PC-3 (cell line): ENCODE measurements around the gene PACRG. TPM values are rescaled to one million over a fixed set of nuclear protein-coding genes. Genes with fewer than 3 reads are reported as not detected.

ENCODE experiments used
- ATAC-seq: fragments of 200-7000 bp; cut with Tn5 transposase; 2 replicates; pipeline ENCODE4 v1.9.1; 2020; ENCODE audit warnings: mild to moderate bottlenecking, moderate library complexity
- BruUV-seq: library from RNA; stranded (reverse); fragments of 400-500 nt; replicated peaks from 2 replicates; lab custom pipeline; 2021; lab: Mats Ljungman, UMichigan
- CTCF ChIA-PET: fragments of 300-600 bp; sonication (Branson Sonifier 250); formaldehyde crosslinking; loops from one replicate; lab custom pipeline; 2022; ENCODE audit warnings: antibody characterized with exemption; lab: Charles Lee
- POLR2A ChIA-PET: fragments of 300-600 bp; sonication (Branson Sonifier 250); formaldehyde crosslinking; loops from one replicate; lab custom pipeline; 2022; ENCODE audit warnings: antibody characterized with exemption; ENCODE audit not compliant: unreplicated experiment; lab: Charles Lee
- DNase-seq: peaks from one replicate; pipeline ENCODE4 v3.0.0-alpha.2; 2015
- H2AFZ ChIP-seq: fragments of 300-600 bp; sonication (generic); 2 replicates; pipeline ENCODE4 v1.6.0; 2016; ENCODE audit warnings: antibody characterized with exemption, low read length
- H3F3A ChIP-seq: fragments of 300-600 bp; sonication (generic); one replicate; pipeline ENCODE4 v1.6.0; 2017; ENCODE audit warnings: antibody characterized with exemption, low read length, control low read depth, mild to moderate bottlenecking; ENCODE audit not compliant: unreplicated experiment
- H3K27ac ChIP-seq: fragments of 300-600 bp; sonication (generic); 2 replicates; pipeline ENCODE4 v1.5.1; 2016; ENCODE audit warnings: mild to moderate bottlenecking, low read length
- H3K27me3 ChIP-seq: fragments of 300-600 bp; sonication (generic); 2 replicates; pipeline ENCODE4 v1.6.1; 2016; ENCODE audit warnings: low read length, mixed read lengths
- H3K36me3 ChIP-seq: fragments of 300-600 bp; sonication (generic); 2 replicates; pipeline ENCODE4 v1.6.1; 2016; ENCODE audit warnings: low read depth, mixed run types, low read length, mixed read lengths
- H3K4me1 ChIP-seq: fragments of 300-600 bp; sonication (generic); 2 replicates; pipeline ENCODE4 v1.5.1; 2016; ENCODE audit warnings: low read length; ENCODE audit not compliant: insufficient read depth
- H3K4me2 ChIP-seq: fragments of 300-600 bp; sonication (generic); 2 replicates; pipeline ENCODE4 v1.6.0; 2016; ENCODE audit warnings: low read length
- H3K4me3 ChIP-seq: fragments of 300-600 bp; sonication (generic); 2 replicates; pipeline ENCODE4 v1.5.1; 2016; ENCODE audit warnings: mild to moderate bottlenecking, low read length, mixed read lengths
- H3K79me2 ChIP-seq: fragments of 300-600 bp; sonication (generic); 2 replicates; pipeline ENCODE4 v1.6.1; 2017; ENCODE audit warnings: low read length, mixed read lengths
- H3K9ac ChIP-seq: fragments of 300-600 bp; sonication (generic); 2 replicates; pipeline ENCODE4 v1.6.0; 2016; ENCODE audit warnings: mild to moderate bottlenecking, low read length
- H3K9me2 ChIP-seq: fragments of 300-600 bp; sonication (generic); replicated peaks from 2 replicates; pipeline ENCODE4 v1.6.1; 2016; ENCODE audit warnings: mixed run types, low read length, mixed read lengths
- H3K9me3 ChIP-seq: fragments of 300-600 bp; sonication (generic); 2 replicates; pipeline ENCODE4 v1.6.1; 2016; ENCODE audit warnings: low read length, mixed read lengths
- H4K20me1 ChIP-seq: fragments of 300-600 bp; sonication (generic); 2 replicates; pipeline ENCODE4 v1.6.1; 2016; ENCODE audit warnings: low read length, mixed read lengths
- CTCF ChIP-seq: fragments of 300-600 bp; sonication (generic); conservative IDR thresholded peaks from 2 replicates; pipeline ENCODE4 v1.5.1; 2017; ENCODE audit warnings: antibody characterized with exemption, low read depth, mild to moderate bottlenecking, low read length
- EZH2 ChIP-seq: fragments of 300-600 bp; sonication (generic); IDR thresholded peaks from one replicate; pipeline ENCODE4 v1.6.1; 2017; ENCODE audit warnings: antibody characterized with exemption, mild to moderate bottlenecking, low read length; ENCODE audit not compliant: unreplicated experiment
- EZH2phosphoT487 ChIP-seq: fragments of 300-600 bp; sonication (generic); IDR thresholded peaks from 2 replicates; pipeline ENCODE4 v1.6.1; 2018; ENCODE audit warnings: mild to moderate bottlenecking, antibody characterized with exemption, low read length, borderline replicate concordance
- intact Hi-C: fragments of 100-400 bp; cut with micrococcal nuclease; formaldehyde crosslinking; loops from 2 replicates; pipeline ENCODE4 v1.9.0; 2023
- total RNA-seq: library from RNA; depleted of rRNA; stranded (reverse); fragments of >200 nt; gene quantifications from 2 replicates; pipeline ENCODE4 v1.2.3, GENCODE V29; 2014

The PACRG gene
- total RNA-seq, 1 experiment from 2014 or later: not detected

DNA sequence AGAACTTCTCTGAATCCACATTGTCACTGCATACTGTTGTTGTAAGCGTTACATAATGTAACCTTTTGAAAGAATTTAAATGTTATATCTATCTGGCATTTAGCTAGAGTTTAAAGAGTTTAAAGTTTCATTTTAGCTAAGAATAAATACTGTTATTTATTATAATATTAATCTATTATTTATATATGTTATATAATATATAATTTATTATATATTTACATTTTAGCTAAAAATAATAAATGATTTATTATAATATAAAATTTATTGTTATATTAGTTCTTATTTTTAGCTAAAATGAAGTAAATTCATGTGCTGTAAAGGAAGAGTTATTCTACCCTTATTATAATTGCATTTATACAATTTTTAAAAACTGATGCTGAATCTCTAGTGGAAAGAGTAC is 431.3 kb downstream of the PACRG start:
- Histone ChIP-seq H3K27ac (no peak overlapping the region), H2AFZ (no peak overlapping the region), H3K4me1 (no peaks in the 10 kb centered on the region), H3K4me2 (no peak overlapping the region), H3K27me3 (peaks cover 43% of the 10 kb centered on the region), H3K4me3 (no peak overlapping the region), H3F3A (no peaks in the 10 kb centered on the region), H3K36me3 (no peaks in the 10 kb centered on the region), H3K9me2 (no peaks in the 10 kb centered on the region), H3K9ac (no peak overlapping the region), H3K79me2 (no peaks in the 10 kb centered on the region), H3K9me3 (no peaks in the 10 kb centered on the region), H4K20me1 (no peaks in the 10 kb centered on the region)
- intact Hi-C loops: no loop called here
- ATAC-seq: no peak
- DNase-seq: no peak
- TF ChIP-seq EZH2 (no peak), EZH2phosphoT487 (no peak), CTCF (no peak)
- no TSS peak for BruUV-seq
- CTCF ChIA-PET: no interaction called here
- POLR2A ChIA-PET: no interaction called here

DNA sequence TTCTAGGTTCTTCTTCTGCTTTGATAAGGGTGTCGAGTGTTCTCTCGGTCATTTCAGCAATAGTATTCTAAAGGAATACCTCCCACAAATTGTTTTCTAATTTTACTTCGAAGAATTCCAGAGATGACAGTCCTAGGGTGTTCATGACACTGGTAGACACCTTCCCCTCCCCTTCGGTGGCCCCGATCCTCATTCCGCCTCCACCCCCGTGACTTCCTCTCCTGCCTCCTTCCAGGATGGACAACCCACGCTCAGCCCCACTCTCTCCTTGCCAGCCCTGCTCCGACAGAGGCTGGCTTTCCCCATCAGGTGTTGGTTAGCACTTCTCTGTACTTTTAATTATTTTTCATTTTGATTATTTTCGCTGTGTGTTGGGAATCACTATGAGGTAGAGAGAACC is 431.9 kb downstream of the PACRG start:
- Histone ChIP-seq H3K4me3 (no peak overlapping the region), H3K27ac (no peak overlapping the region), H3F3A (no peaks in the 10 kb centered on the region), H3K9me2 (no peaks in the 10 kb centered on the region), H3K27me3 (peaks cover 40% of the 10 kb centered on the region), H3K9ac (no peak overlapping the region), H3K4me1 (no peaks in the 10 kb centered on the region), H3K79me2 (no peaks in the 10 kb centered on the region), H4K20me1 (no peaks in the 10 kb centered on the region), H2AFZ (no peak overlapping the region), H3K36me3 (no peaks in the 10 kb centered on the region), H3K4me2 (no peak overlapping the region), H3K9me3 (no peaks in the 10 kb centered on the region)
- CTCF ChIA-PET: no interaction called here
- intact Hi-C loops: no loop called here
- no TSS peak for BruUV-seq
- no peak for TF ChIP-seq EZH2phosphoT487
- no peak for TF ChIP-seq EZH2
- TF ChIP-seq CTCF: no peak
- no peak for DNase-seq
- POLR2A ChIA-PET: no interaction called here
- ATAC-seq: no peak

GRCh38 chr6:163162007-163162873 is 434.5 kb downstream of the PACRG start:
- H3K4me2 ChIP-seq: no peak overlapping the region
- no peaks in the 10 kb centered on the region for H3K36me3 ChIP-seq
- no peaks in the 10 kb centered on the region for H3K9me3 ChIP-seq
- no peaks in the 10 kb centered on the region for H4K20me1 ChIP-seq
- H3F3A ChIP-seq: no peaks in the 10 kb centered on the region
- H3K9ac ChIP-seq: no peak overlapping the region
- H3K27me3 ChIP-seq: peaks cover 17% of the 10 kb centered on the region
- no peak overlapping the region for H3K27ac ChIP-seq
- intact Hi-C loops: no loop called here
- no peaks in the 10 kb centered on the region for H3K9me2 ChIP-seq
- no peak overlapping the region for H3K4me3 ChIP-seq
- ATAC-seq: no peak
- TF ChIP-seq EZH2: no peak
- TF ChIP-seq EZH2phosphoT487: no peak
- no peak for TF ChIP-seq CTCF
- DNase-seq: no peak
- H3K79me2 ChIP-seq: no peaks in the 10 kb centered on the region
- H2AFZ ChIP-seq: no peak overlapping the region
- no TSS peak for BruUV-seq
- ChIA-PET CTCF (no interaction called here), POLR2A (no interaction called here)
- no peaks in the 10 kb centered on the region for H3K4me1 ChIP-seq
